Mesendoderm (in vitro differentiated cells): Measurements from ENCODE around the gene TCF4.
A peak's percentile ranks its signal among the peaks of the same experiment; 100 is the strongest.

Source experiments
- DNase-seq: peaks from one replicate; pipeline ENCODE4 v3.0.0; 2013
- H2AK5ac ChIP-seq: 2 replicates; pipeline ENCODE4 v1.6.1; 2013; ENCODE audit warnings: low read length, inconsistent platforms
- H2BK120ac ChIP-seq: 2 replicates; pipeline ENCODE4 v1.6.1; 2013; ENCODE audit warnings: low read depth, mild to moderate bottlenecking, low read length, moderate library complexity, mixed read lengths
- H2BK15ac ChIP-seq: replicated peaks from 2 replicates; pipeline ENCODE4 v1.6.1; 2013; ENCODE audit warnings: low read depth, mild to moderate bottlenecking, moderate library complexity
- H2BK5ac ChIP-seq: 2 replicates; pipeline ENCODE4 v1.6.1; 2013; ENCODE audit warnings: low read length, inconsistent platforms
- H3K18ac ChIP-seq: 2 replicates; pipeline ENCODE4 v1.6.1; 2013; ENCODE audit warnings: mild to moderate bottlenecking, low read length, mixed read lengths
- H3K23ac ChIP-seq: one replicate; pipeline ENCODE4 v1.6.1; 2013; ENCODE audit warnings: low read length
- H3K27ac ChIP-seq: 2 replicates; pipeline ENCODE4 v1.5.1; 2013; ENCODE audit warnings: low read depth, mild to moderate bottlenecking, inconsistent platforms, low read length, moderate library complexity
- H3K27me3 ChIP-seq: 2 replicates; pipeline ENCODE4 v1.6.1; 2013; ENCODE audit warnings: low read length, control low read depth, mild to moderate bottlenecking, inconsistent platforms; ENCODE audit not compliant: insufficient read depth, poor library complexity
- H3K36me3 ChIP-seq: 2 replicates; pipeline ENCODE4 v1.6.1; 2013; ENCODE audit warnings: low read length, inconsistent platforms; ENCODE audit not compliant: control insufficient read depth, insufficient read depth
- H3K4ac ChIP-seq: one replicate; pipeline ENCODE4 v1.6.1; 2013; ENCODE audit warnings: low read depth, mild to moderate bottlenecking, low read length, moderate library complexity
- H3K4me1 ChIP-seq: 2 replicates; pipeline ENCODE4 v1.6.1; 2013; ENCODE audit warnings: low read depth, low read length, inconsistent platforms; ENCODE audit not compliant: control insufficient read depth
- H3K4me2 ChIP-seq: 2 replicates; pipeline ENCODE4 v1.6.1; 2013; ENCODE audit warnings: low read length
- H3K4me3 ChIP-seq: 2 replicates; pipeline ENCODE4 v1.5.1; 2013; ENCODE audit warnings: mild to moderate bottlenecking, low read length
- H3K56ac ChIP-seq: one replicate; pipeline ENCODE4 v1.6.1; 2013; ENCODE audit warnings: low read length
- H3K79me1 ChIP-seq: 2 replicates; pipeline ENCODE4 v1.6.1; 2013; ENCODE audit warnings: low read length, inconsistent platforms
- H3K79me2 ChIP-seq: 2 replicates; pipeline ENCODE4 v1.6.1; 2013; ENCODE audit warnings: mild to moderate bottlenecking, low read length; ENCODE audit not compliant: control insufficient read depth, insufficient read depth
- H3K9ac ChIP-seq: 2 replicates; pipeline ENCODE4 v1.6.1; 2013; ENCODE audit warnings: low read length, inconsistent platforms
- H4K5ac ChIP-seq: one replicate; pipeline ENCODE4 v1.6.1; 2013; ENCODE audit warnings: low read length
- H4K8ac ChIP-seq: one replicate; pipeline ENCODE4 v1.6.1; 2013; ENCODE audit warnings: low read depth, mild to moderate bottlenecking, control low read depth, low read length, moderate library complexity
- WGBS: extraction: QIAGEN DNeasy Blood & Tissue Kit; methylation state at CpG from one replicate; pipeline ENCODE4 v1.1.7; 2013; ENCODE audit warnings: low lambda C conversion rate, missing lambda C conversion rate; ENCODE audit not compliant: insufficient coverage; ENCODE audit errors: extremely low coverage; 5-methylcytosine and 5-hydroxymethylcytosine counted together

TCF4 gene

GRCh38 chr18:55464581-55464980 lies 123.4 kb downstream of the TCF4 start:
- H3K36me3 ChIP-seq = no peaks in the 10 kb centered on the region
- no peak overlapping the region for H3K27ac ChIP-seq
- no peak overlapping the region for H2AK5ac ChIP-seq
- H3K4ac ChIP-seq = no peak overlapping the region
- H3K79me1 ChIP-seq = peaks cover 11% of the 10 kb centered on the region
- H3K18ac ChIP-seq = no peak overlapping the region
- peaks cover 21% of the 10 kb centered on the region for H3K79me2 ChIP-seq
- no peak overlapping the region for H2BK15ac ChIP-seq
- H3K27me3 ChIP-seq = no peaks in the 10 kb centered on the region
- H3K56ac ChIP-seq = no peak overlapping the region
- no peak for DNase-seq
- H3K9ac ChIP-seq = no peak overlapping the region
- no CpG with 5 or more reads among the region's 4 CpGs for WGBS
- no peak overlapping the region for H3K4me2 ChIP-seq
- H3K4me3 ChIP-seq = no peak overlapping the region
- H3K23ac ChIP-seq = no peak overlapping the region
- H2BK120ac ChIP-seq = no peak overlapping the region
- peaks cover 9% of the 10 kb centered on the region for H3K4me1 ChIP-seq
- no peak overlapping the region for H4K5ac ChIP-seq
- no peak overlapping the region for H4K8ac ChIP-seq
- H2BK5ac ChIP-seq = no peak overlapping the region

GRCh38 chr18:55462652-55463051 lies 125.3 kb downstream of the TCF4 start:
- no peak overlapping the region for H3K23ac ChIP-seq
- peaks cover 20% of the 10 kb centered on the region for H3K79me2 ChIP-seq
- H2AK5ac ChIP-seq = no peak overlapping the region
- H3K27ac ChIP-seq = no peak overlapping the region
- H4K8ac ChIP-seq = no peak overlapping the region
- no peak overlapping the region for H3K9ac ChIP-seq
- H2BK5ac ChIP-seq = no peak overlapping the region
- no CpG with 5 or more reads among the region's 1 CpG for WGBS
- H3K4me2 ChIP-seq = no peak overlapping the region
- H3K18ac ChIP-seq = no peak overlapping the region
- DNase-seq = no peak
- no peak overlapping the region for H2BK120ac ChIP-seq
- no peak overlapping the region for H4K5ac ChIP-seq
- H3K27me3 ChIP-seq = no peaks in the 10 kb centered on the region
- H3K4me1 ChIP-seq = peaks cover 8% of the 10 kb centered on the region
- H3K4me3 ChIP-seq = no peak overlapping the region
- H3K36me3 ChIP-seq = no peaks in the 10 kb centered on the region
- no peak overlapping the region for H3K56ac ChIP-seq
- H3K79me1 ChIP-seq = peaks cover 10% of the 10 kb centered on the region
- H3K4ac ChIP-seq = no peak overlapping the region
- H2BK15ac ChIP-seq = no peak overlapping the region

GRCh38 chr18:55461848-55462247 lies 126.1 kb downstream of the TCF4 start:
- Histone ChIP-seq H3K23ac (no peak overlapping the region), H3K4me2 (no peak overlapping the region), H3K4me1 (peaks cover 2% of the 10 kb centered on the region), H3K56ac (no peak overlapping the region), H3K79me1 (peaks cover 8% of the 10 kb centered on the region), H3K18ac (no peak overlapping the region), H3K79me2 (peaks cover 14% of the 10 kb centered on the region), H4K8ac (no peak overlapping the region), H2AK5ac (no peak overlapping the region), H2BK15ac (no peak overlapping the region), H3K27ac (no peak overlapping the region), H2BK120ac (no peak overlapping the region), H4K5ac (no peak overlapping the region), H3K36me3 (no peaks in the 10 kb centered on the region), H3K4me3 (no peak overlapping the region), H3K4ac (no peak overlapping the region), H2BK5ac (no peak overlapping the region), H3K9ac (no peak overlapping the region), H3K27me3 (no peaks in the 10 kb centered on the region)
- no peak for DNase-seq
- WGBS = no CpG with 5 or more reads among the region's 4 CpGs

GRCh38 chr18:55458456-55459203 lies 129.4 kb downstream of the TCF4 start:
- Histone ChIP-seq H3K27me3 (no peaks in the 10 kb centered on the region), H3K9ac (no peak overlapping the region), H3K23ac (no peak overlapping the region), H3K4me3 (no peak overlapping the region), H4K8ac (peak overlapping the region; percentile 56), H3K18ac (no peak overlapping the region), H3K27ac (no peak overlapping the region), H4K5ac (no peak overlapping the region), H3K79me2 (peaks cover 16% of the 10 kb centered on the region), H3K4me2 (no peak overlapping the region), H3K4me1 (no peaks in the 10 kb centered on the region), H3K4ac (no peak overlapping the region), H2AK5ac (no peak overlapping the region), H2BK120ac (no peak overlapping the region), H2BK5ac (no peak overlapping the region), H2BK15ac (no peak overlapping the region), H3K79me1 (peaks cover 6% of the 10 kb centered on the region), H3K36me3 (no peaks in the 10 kb centered on the region), H3K56ac (no peak overlapping the region)
- WGBS = no CpG with 5 or more reads among the region's 12 CpGs
- DNase-seq = no peak

GRCh38 chr18:55457028-55457427 lies 131.0 kb downstream of the TCF4 start:
- Histone ChIP-seq H3K27me3 (no peaks in the 10 kb centered on the region), H3K4me2 (no peak overlapping the region), H3K18ac (no peak overlapping the region), H3K9ac (no peak overlapping the region), H2BK5ac (no peak overlapping the region), H3K27ac (no peak overlapping the region), H4K5ac (no peak overlapping the region), H3K36me3 (no peaks in the 10 kb centered on the region), H2BK120ac (no peak overlapping the region), H3K79me1 (peaks cover 11% of the 10 kb centered on the region), H3K4ac (no peak overlapping the region), H3K4me3 (no peak overlapping the region), H3K4me1 (no peaks in the 10 kb centered on the region), H4K8ac (no peak overlapping the region), H2AK5ac (no peak overlapping the region), H2BK15ac (no peak overlapping the region), H3K23ac (no peak overlapping the region), H3K79me2 (peaks cover 18% of the 10 kb centered on the region), H3K56ac (no peak overlapping the region)
- WGBS = no CpG with 5 or more reads among the region's 2 CpGs
- DNase-seq = no peak

GRCh38 chr18:55455938-55456337 lies 132.1 kb downstream of the TCF4 start:
- Histone ChIP-seq H4K8ac (no peak overlapping the region), H3K9ac (no peak overlapping the region), H3K23ac (no peak overlapping the region), H2AK5ac (no peak overlapping the region), H3K79me1 (peaks cover 11% of the 10 kb centered on the region), H2BK15ac (no peak overlapping the region), H4K5ac (no peak overlapping the region), H3K79me2 (peaks cover 26% of the 10 kb centered on the region), H3K56ac (no peak overlapping the region), H3K18ac (no peak overlapping the region), H3K36me3 (no peaks in the 10 kb centered on the region), H3K4me1 (no peaks in the 10 kb centered on the region), H3K4me3 (no peak overlapping the region), H3K4me2 (no peak overlapping the region), H3K27ac (no peak overlapping the region), H2BK120ac (no peak overlapping the region), H3K4ac (no peak overlapping the region), H2BK5ac (no peak overlapping the region), H3K27me3 (no peaks in the 10 kb centered on the region)
- DNase-seq = no peak
- no CpG with 5 or more reads among the region's 5 CpGs for WGBS
